ENCODE results near the gene AATK. TPM values are rescaled to one million over a fixed set of nuclear protein-coding genes. Genes with fewer than 3 reads are reported as not detected.

The AATK gene
- total RNA-seq, 1 experiment from 2014 or later = 4.4 TPM

DNA sequence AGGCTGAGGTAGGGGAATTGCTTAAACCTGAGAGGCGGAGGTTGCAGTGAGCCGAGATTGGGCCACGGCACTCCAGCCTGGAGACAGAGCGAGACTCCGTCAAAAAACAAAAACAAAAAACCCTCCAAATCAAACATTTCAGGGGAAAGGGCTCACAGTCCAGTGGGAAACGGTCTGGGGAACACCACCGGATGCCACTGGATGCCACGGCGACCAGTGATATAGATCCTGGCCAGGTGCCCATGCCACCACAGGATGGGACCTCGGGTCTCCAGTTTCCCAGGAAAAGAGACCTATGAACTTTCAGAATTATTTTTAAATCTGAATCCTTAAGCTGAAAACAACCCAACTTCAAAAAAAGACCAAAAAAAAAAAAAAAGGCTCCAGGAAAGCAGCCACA is 44.4 kb upstream of the AATK start:
- Histone ChIP-seq H3K9me2 (ENCODE audit: insufficient read depth) (no peaks in the 10 kb centered on the region), H3K4me2 (ENCODE audit: low read length) (no peak overlapping the region), H3K9me3 (ENCODE audit: control insufficient read depth in 1 of 2, insufficient read depth in 1 of 2, low read depth in 1 of 2, low read length in 2 of 2) (no peaks in the 10 kb centered on the region), H3K36me3 (ENCODE audit: control insufficient read depth in 1 of 2, insufficient read depth in 2 of 2, low read length in 2 of 2) (peaks cover 0 to 2% of the 10 kb centered on the region in 2 experiments; a peak in 1 of 4 replicates), H3K9ac (ENCODE audit: low read length) (no peak overlapping the region), H3K4me1 (ENCODE audit: control insufficient read depth in 1 of 2, insufficient read depth in 2 of 2, low read length in 2 of 2) (no peaks in the 10 kb centered on the region), H3K79me2 (ENCODE audit: insufficient read depth, low read length) (no peaks in the 10 kb centered on the region), H3K4me3 (replicated peaks in 1 of 2; ENCODE audit: low read depth in 1 of 2, low read length in 2 of 2) (no peak overlapping the region), H2AFZ (ENCODE audit: low read depth, low read length, poor library complexity, severe bottlenecking) (no peak overlapping the region), H3K27me3 (ENCODE audit: insufficient read depth, low read length) (no peaks in the 10 kb centered on the region), H4K20me1 (ENCODE audit: insufficient read depth) (no peaks in the 10 kb centered on the region), H3K27ac (ENCODE audit: low read depth, low read length) (no peak overlapping the region)
- POLR2A ChIA-PET = no interaction called here
- ATAC-seq (no peak), DNase-seq (ENCODE audit: low read depth, low spot score) (no peak)
- RAD21 ChIA-PET (ENCODE audit: low non-redundant PET in 1 of 2, low total read pairs in 2 of 2, uncharacterized antibody in 2 of 2, unreplicated experiment in 2 of 2) = no interaction called here
- CTCF ChIA-PET = no interaction called here
- no peak for TF ChIP-seq RAD21 (IDR thresholded peaks at IDR 0.05; ENCODE audit: low read depth)
- TF ChIP-seq, protein P1, sequence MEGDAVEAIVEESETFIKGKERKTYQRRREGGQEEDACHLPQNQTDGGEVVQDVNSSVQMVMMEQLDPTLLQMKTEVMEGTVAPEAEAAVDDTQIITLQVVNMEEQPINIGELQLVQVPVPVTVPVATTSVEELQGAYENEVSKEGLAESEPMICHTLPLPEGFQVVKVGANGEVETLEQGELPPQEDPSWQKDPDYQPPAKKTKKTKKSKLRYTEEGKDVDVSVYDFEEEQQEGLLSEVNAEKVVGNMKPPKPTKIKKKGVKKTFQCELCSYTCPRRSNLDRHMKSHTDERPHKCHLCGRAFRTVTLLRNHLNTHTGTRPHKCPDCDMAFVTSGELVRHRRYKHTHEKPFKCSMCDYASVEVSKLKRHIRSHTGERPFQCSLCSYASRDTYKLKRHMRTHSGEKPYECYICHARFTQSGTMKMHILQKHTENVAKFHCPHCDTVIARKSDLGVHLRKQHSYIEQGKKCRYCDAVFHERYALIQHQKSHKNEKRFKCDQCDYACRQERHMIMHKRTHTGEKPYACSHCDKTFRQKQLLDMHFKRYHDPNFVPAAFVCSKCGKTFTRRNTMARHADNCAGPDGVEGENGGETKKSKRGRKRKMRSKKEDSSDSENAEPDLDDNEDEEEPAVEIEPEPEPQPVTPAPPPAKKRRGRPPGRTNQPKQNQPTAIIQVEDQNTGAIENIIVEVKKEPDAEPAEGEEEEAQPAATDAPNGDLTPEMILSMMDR (IDR thresholded peaks at IDR 0.05 in 2 of 3, conservative IDR thresholded peaks at IDR 0.05 in 1 of 3; ENCODE audit: borderline replicate concordance in 1 of 3, insufficient read depth in 1 of 3, low read depth in 2 of 3, low read length in 2 of 3) = no peak
- no peak for TF ChIP-seq ZFX (IDR thresholded peaks at IDR 0.05)
- TF ChIP-seq EZH2phosphoT487 (IDR thresholded peaks at IDR 0.05; ENCODE audit: borderline replicate concordance) = no peak
- intact Hi-C loops (cut with micrococcal nuclease) = no loop called here
- BruUV-seq (replicated peaks) = no TSS peak

DNA sequence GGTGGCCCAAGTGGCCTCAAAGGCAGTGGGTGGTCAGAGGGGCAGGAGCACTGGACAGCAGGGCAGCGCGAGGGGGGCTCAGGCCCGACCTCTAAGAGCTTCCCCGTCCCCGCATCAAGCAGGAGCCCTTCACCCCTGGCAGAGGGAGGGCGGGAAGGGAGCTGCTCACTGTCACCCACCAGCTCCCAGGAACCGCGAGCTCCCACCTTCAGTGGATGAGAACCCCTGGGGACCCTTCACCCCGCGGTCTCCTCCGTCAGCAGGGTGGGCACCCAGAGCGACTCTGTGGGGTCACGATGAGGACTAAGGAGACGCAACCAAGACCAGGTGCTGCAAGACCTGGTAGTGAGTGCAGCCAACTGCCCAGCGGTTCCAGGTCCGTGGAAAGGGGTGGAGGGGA is 43.1 kb upstream of the AATK start:
- H2AFZ ChIP-seq (ENCODE audit: low read depth, low read length, poor library complexity, severe bottlenecking) = no peak overlapping the region
- H3K36me3 ChIP-seq (ENCODE audit: control insufficient read depth in 1 of 2, insufficient read depth in 2 of 2, low read length in 2 of 2) = peaks cover 0 to 2% of the 10 kb centered on the region in 2 experiments; a peak in 1 of 4 replicates
- H3K27me3 ChIP-seq (ENCODE audit: insufficient read depth, low read length) = no peaks in the 10 kb centered on the region
- H3K9me2 ChIP-seq (ENCODE audit: insufficient read depth) = no peaks in the 10 kb centered on the region
- H3K9me3 ChIP-seq (ENCODE audit: control insufficient read depth in 1 of 2, insufficient read depth in 1 of 2, low read depth in 1 of 2, low read length in 2 of 2) = no peaks in the 10 kb centered on the region
- intact Hi-C loops (cut with micrococcal nuclease) = no loop called here
- no peaks in the 10 kb centered on the region for H3K4me1 ChIP-seq (ENCODE audit: control insufficient read depth in 1 of 2, insufficient read depth in 2 of 2, low read length in 2 of 2)
- DNase-seq (ENCODE audit: low read depth, low spot score) (no peak), ATAC-seq (no peak)
- ChIA-PET POLR2A (no interaction called here), CTCF (no interaction called here), RAD21 (ENCODE audit: low non-redundant PET in 1 of 2, low total read pairs in 2 of 2, uncharacterized antibody in 2 of 2, unreplicated experiment in 2 of 2) (no interaction called here)
- no peak overlapping the region for H3K4me3 ChIP-seq (replicated peaks in 1 of 2; ENCODE audit: low read depth in 1 of 2, low read length in 2 of 2)
- H3K4me2 ChIP-seq (ENCODE audit: low read length) = no peak overlapping the region
- H3K9ac ChIP-seq (ENCODE audit: low read length) = no peak overlapping the region
- H4K20me1 ChIP-seq (ENCODE audit: insufficient read depth) = no peaks in the 10 kb centered on the region
- BruUV-seq (replicated peaks) = no TSS peak
- H3K79me2 ChIP-seq (ENCODE audit: insufficient read depth, low read length) = no peaks in the 10 kb centered on the region
- no peak overlapping the region for H3K27ac ChIP-seq (ENCODE audit: low read depth, low read length)
- TF ChIP-seq, protein P2, sequence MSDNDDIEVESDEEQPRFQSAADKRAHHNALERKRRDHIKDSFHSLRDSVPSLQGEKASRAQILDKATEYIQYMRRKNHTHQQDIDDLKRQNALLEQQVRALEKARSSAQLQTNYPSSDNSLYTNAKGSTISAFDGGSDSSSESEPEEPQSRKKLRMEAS (IDR thresholded peaks at IDR 0.05) = no peak
- no peak for TF ChIP-seq CEBPB (IDR thresholded peaks at IDR 0.05; ENCODE audit: low read depth)
- TF ChIP-seq TCF7L2 (IDR thresholded peaks at IDR 0.05; ENCODE audit: borderline replicate concordance, extremely low read depth, insufficient read depth, insufficient read length) = no peak
- TF ChIP-seq YY1 (IDR thresholded peaks at IDR 0.05; ENCODE audit: extremely low read depth, insufficient replicate concordance, low read depth, low read length) = no peak
- TF ChIP-seq, protein P3, sequence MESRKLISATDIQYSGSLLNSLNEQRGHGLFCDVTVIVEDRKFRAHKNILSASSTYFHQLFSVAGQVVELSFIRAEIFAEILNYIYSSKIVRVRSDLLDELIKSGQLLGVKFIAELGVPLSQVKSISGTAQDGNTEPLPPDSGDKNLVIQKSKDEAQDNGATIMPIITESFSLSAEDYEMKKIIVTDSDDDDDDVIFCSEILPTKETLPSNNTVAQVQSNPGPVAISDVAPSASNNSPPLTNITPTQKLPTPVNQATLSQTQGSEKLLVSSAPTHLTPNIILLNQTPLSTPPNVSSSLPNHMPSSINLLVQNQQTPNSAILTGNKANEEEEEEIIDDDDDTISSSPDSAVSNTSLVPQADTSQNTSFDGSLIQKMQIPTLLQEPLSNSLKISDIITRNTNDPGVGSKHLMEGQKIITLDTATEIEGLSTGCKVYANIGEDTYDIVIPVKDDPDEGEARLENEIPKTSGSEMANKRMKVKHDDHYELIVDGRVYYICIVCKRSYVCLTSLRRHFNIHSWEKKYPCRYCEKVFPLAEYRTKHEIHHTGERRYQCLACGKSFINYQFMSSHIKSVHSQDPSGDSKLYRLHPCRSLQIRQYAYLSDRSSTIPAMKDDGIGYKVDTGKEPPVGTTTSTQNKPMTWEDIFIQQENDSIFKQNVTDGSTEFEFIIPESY (IDR thresholded peaks at IDR 0.05; ENCODE audit: extremely low read depth, insufficient replicate concordance, low read length) = no peak
- no peak for TF ChIP-seq JUND (IDR thresholded peaks at IDR 0.05)
- TF ChIP-seq EGR1 (IDR thresholded peaks at IDR 0.05; ENCODE audit: low read depth) = no peak
- TF ChIP-seq SP1 (IDR thresholded peaks at IDR 0.05; ENCODE audit: low read depth) = no peak
- TF ChIP-seq RAD21 (IDR thresholded peaks at IDR 0.05; ENCODE audit: low read depth) = no peak
- no peak for TF ChIP-seq EZH2phosphoT487 (IDR thresholded peaks at IDR 0.05; ENCODE audit: borderline replicate concordance)
- TF ChIP-seq POLR2AphosphoS5 (IDR thresholded peaks at IDR 0.05; ENCODE audit: low read depth, low read length) = no peak
- TF ChIP-seq ELF1 (IDR thresholded peaks at IDR 0.05; ENCODE audit: borderline replicate concordance, low read depth) = no peak
- no peak for TF ChIP-seq EZH2 (IDR thresholded peaks at IDR 0.05)

Data from HCT116 (cell line).